Stomach (tissue), 9 donors: ENCODE data around the gene MACROD1. TPM values are rescaled to one million over a fixed set of nuclear protein-coding genes. Genes with fewer than 3 reads are reported as not detected.

ENCODE experiments used
- DNase-seq, 2 donors: peaks; one replicate each; pipeline versions ENCODE4 v3.0.0 to v3.0.0-alpha.2; 2013 to 2019
- H3K27ac ChIP-seq, 5 donors: fragments of 200-600 bp in 4 of 5; sonication (generic) in 4 of 5; one replicate each; pipeline ENCODE4 v1.5.1; 2013 to 2019; ENCODE audit warnings: mild to moderate bottlenecking in 1 of 5, moderate library complexity in 1 of 5
- H3K27me3 ChIP-seq, 3 donors: fragments of 200-600 bp; sonication (generic); one replicate each; pipeline ENCODE4 v1.5.1; 2017 to 2019; ENCODE audit warnings: mixed run types in 1 of 3
- H3K36me3 ChIP-seq, 4 donors: fragments of 200-600 bp; sonication (generic); 1 replicate in 3 of 4; 2 replicates in 1 of 4; pipeline ENCODE4 v1.5.1; 2016 to 2019
- H3K4me1 ChIP-seq, 4 donors: fragments of 200-600 bp; sonication (generic); one replicate each; pipeline ENCODE4 v1.5.1; 2016 to 2019
- H3K4me3 ChIP-seq, 4 donors: fragments of 200-600 bp; sonication (generic) in 3 of 4; one replicate each; pipeline ENCODE4 v1.5.1; 2016 to 2019; ENCODE audit warnings: mild to moderate bottlenecking in 1 of 4
- H3K9me3 ChIP-seq, 4 donors: fragments of 200-600 bp; sonication (generic); one replicate each; pipeline ENCODE4 v1.5.1; 2016 to 2019
- CTCF ChIP-seq, 7 experiments: fragments of 450-650 bp in 4 of 7; fragments of 200-600 bp in 3 of 7; sonication (generic) in 3 of 7; IDR thresholded peaks; one replicate each; pipeline ENCODE4 v1.5.1; 2016 to 2019; ENCODE audit warnings: antibody characterized with exemption in 7 of 7, control low read depth in 2 of 7, mild to moderate bottlenecking in 1 of 7
- EP300 ChIP-seq: sonication (generic); formaldehyde crosslinking; IDR thresholded peaks from one replicate; pipeline ENCODE4 v1.6.1; 2017; ENCODE audit warnings: antibody characterized with exemption
- POLR2A ChIP-seq, 4 donors: fragments of 450-650 bp; IDR thresholded peaks; one replicate each; pipeline ENCODE4 v1.6.1; 2016; ENCODE audit warnings: antibody characterized with exemption in 4 of 4, control low read depth in 2 of 4, mild to moderate bottlenecking in 1 of 4, moderate library complexity in 1 of 4
- POLR2AphosphoS5 ChIP-seq, 3 donors: sonication (generic); formaldehyde crosslinking; IDR thresholded peaks; one replicate each; pipeline ENCODE4 v1.6.1; 2016; ENCODE audit warnings: antibody characterized with exemption in 3 of 3
- WGBS, 5 donors: extraction: QIAGEN DNeasy Blood & Tissue Kit in 3 of 5; methylation state at CpG; one replicate each; pipeline versions ENCODE4 v1.1.5 to v1.1.7; 2013 to 2018; 5-methylcytosine and 5-hydroxymethylcytosine counted together
- intact Hi-C: fragments of 100-400 bp; cut with DNase I; formaldehyde crosslinking; loops from one replicate; pipeline ENCODE4 v1.15.1; 2023; ENCODE audit warnings: low total_unique reads
- polyA plus RNA-seq, 3 donors: library from polyadenylated mRNA; stranded (reverse); fragments of 200-250 nt; gene quantifications; one replicate each; pipeline ENCODE4 v1.2.3, GENCODE V29; 2013
- total RNA-seq, 5 donors: library from RNA; depleted of rRNA; stranded (reverse); fragments of >200 nt; gene quantifications; one replicate each; pipeline versions ENCODE4 v1.1.0 to v1.2.3, GENCODE V29; 2014 to 2016
- donor health status: healthy with polysubstance abuse.
- donor health status: Bipolar disorder and iron deficiency.
- donor health status: healthy.

MACROD1 gene
- total and polyA plus RNA-seq, 8 donors = 18.0 to 283 (median 47.4) TPM

- Histone ChIP-seq H3K27ac (no peak overlapping the region), H3K4me3 (no peak overlapping the region), H3K9me3 (no peaks in the 10 kb centered on the region), H3K36me3 (no peaks in the 10 kb centered on the region), H3K27me3 (no peaks in the 10 kb centered on the region), H3K4me1 (peaks cover 6 to 21% (median 12%) of the 10 kb centered on the region in 4 donors)
- DNase-seq = no peak
- no peak for TF ChIP-seq POLR2AphosphoS5 (IDR thresholded peaks at IDR 0.05)
- no peak for TF ChIP-seq POLR2A (IDR thresholded peaks at IDR 0.05)
- no peak for TF ChIP-seq EP300
- TF ChIP-seq CTCF (IDR thresholded peaks at IDR 0.05) = no peak
- 80 to 87% (median 83%) methylated on average over 12 to 15 of the region's 15 CpGs for WGBS, 5 donors
- intact Hi-C loops = no loop called here
These were observed 37.5 kb downstream of the MACROD1 start for GRCh38 chr11:64128255-64129006.

- H3K27ac ChIP-seq = no peak overlapping the region
- H3K9me3 ChIP-seq = no peaks in the 10 kb centered on the region
- TF ChIP-seq EP300 = no peak
- TF ChIP-seq POLR2AphosphoS5 (IDR thresholded peaks at IDR 0.05) = no peak
- no peak for TF ChIP-seq CTCF (IDR thresholded peaks at IDR 0.05)
- TF ChIP-seq POLR2A (IDR thresholded peaks at IDR 0.05) = no peak
- no peak overlapping the region for H3K4me3 ChIP-seq
- no peak for DNase-seq
- intact Hi-C loops = no loop called here
- H3K4me1 ChIP-seq = peaks cover 16 to 24% (median 19%) of the 10 kb centered on the region in 4 donors
- no peaks in the 10 kb centered on the region for H3K27me3 ChIP-seq
- WGBS, 5 donors = 85 to 93% (median 89%) methylated on average over 18 to 24 of the region's 24 CpGs
- H3K36me3 ChIP-seq = no peaks in the 10 kb centered on the region
These were observed 38.4 kb downstream of the MACROD1 start for GRCh38 chr11:64127267-64128072.

- DNase-seq = no peak
- no peak overlapping the region for H3K27ac ChIP-seq
- H3K36me3 ChIP-seq = no peaks in the 10 kb centered on the region
- no peaks in the 10 kb centered on the region for H3K27me3 ChIP-seq
- intact Hi-C loops = no loop called here
- H3K4me3 ChIP-seq = no peak overlapping the region
- TF ChIP-seq POLR2AphosphoS5 (IDR thresholded peaks at IDR 0.05) (no peak), EP300 (no peak), CTCF (IDR thresholded peaks at IDR 0.05) (no peak)
- 87 to 93% (median 91%) methylated on average over 15 to 17 of the region's 17 CpGs for WGBS, 5 donors
- H3K9me3 ChIP-seq = no peaks in the 10 kb centered on the region
- peaks cover 13 to 17% (median 16%) of the 10 kb centered on the region in 4 donors for H3K4me1 ChIP-seq
These were observed 39.1 kb downstream of the MACROD1 start for GRCh38 chr11:64126796-64127195.

DNA sequence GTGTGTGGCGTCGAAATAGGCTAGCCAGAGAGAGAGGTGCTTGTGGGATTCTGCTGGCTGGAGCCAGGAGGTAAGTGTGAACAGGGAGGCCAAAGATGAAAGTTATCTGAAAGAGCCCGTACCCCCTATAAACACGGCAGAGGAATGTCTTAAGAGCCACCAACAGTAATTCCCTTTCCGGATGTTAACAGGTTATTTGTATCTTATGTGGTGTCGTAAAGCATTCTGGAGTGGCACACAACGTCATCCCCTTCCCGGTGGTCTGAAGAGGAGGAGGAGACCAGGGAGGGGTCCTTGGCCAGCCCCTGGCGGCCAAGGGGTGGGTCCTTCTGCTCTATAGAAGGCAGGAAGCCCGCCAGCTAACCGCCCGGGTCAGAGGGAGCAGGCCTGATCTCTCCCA lies 39.5 kb downstream of the MACROD1 start:
- Histone ChIP-seq H3K9me3 (no peaks in the 10 kb centered on the region), H3K27ac (no peak overlapping the region), H3K4me3 (no peak overlapping the region), H3K27me3 (no peaks in the 10 kb centered on the region), H3K36me3 (no peaks in the 10 kb centered on the region), H3K4me1 (peaks cover 10 to 17% (median 12%) of the 10 kb centered on the region in 4 donors)
- intact Hi-C loops = no loop called here
- 83 to 90% (median 83%) methylated on average over 12 of the region's 12 CpGs for WGBS, 5 donors
- no peak for TF ChIP-seq CTCF (IDR thresholded peaks at IDR 0.05)
- no peak for TF ChIP-seq POLR2A (IDR thresholded peaks at IDR 0.05)
- TF ChIP-seq POLR2AphosphoS5 (IDR thresholded peaks at IDR 0.05) = no peak
- no peak for DNase-seq
